OCI-LY3 (cell line): ENCODE results near the gene NIFK.

Source experiments
- H2AFZ ChIP-seq: fragments of 200-600, 300-600 bp; shearing (Covaris generic); 2 replicates; pipeline ENCODE4 v1.6.0; 2014; ENCODE audit warnings: antibody characterized with exemption, low read depth, low read length
- H3K27ac ChIP-seq: fragments of 200-600, 300-600 bp; sonication (generic); 2 replicates; pipeline ENCODE4 v1.5.1; 2014; ENCODE audit warnings: mild to moderate bottlenecking, low read length, moderate library complexity, mixed read lengths
- H3K27me3 ChIP-seq: fragments of 200-600, 300-600 bp; sonication (generic); 2 replicates; pipeline ENCODE4 v1.6.1; 2014; ENCODE audit warnings: low read depth, low read length, mixed read lengths
- H3K36me3 ChIP-seq: fragments of 200-600, 300-600 bp; sonication (generic); replicated peaks from 2 replicates; pipeline ENCODE3; 2014; ENCODE audit warnings: low read depth, low read length, mixed read lengths
- H3K4me1 ChIP-seq: fragments of 300-600, 200-600 bp; sonication (generic); 2 replicates; pipeline ENCODE4 v1.6.1; 2014; ENCODE audit warnings: low read length, mixed read lengths
- H3K4me2 ChIP-seq: fragments of 200-600, 300-600 bp; sonication (generic); 2 replicates; pipeline ENCODE4 v1.6.1; 2014; ENCODE audit warnings: low read length, mixed read lengths
- H3K4me3 ChIP-seq: fragments of 300-600, 200-600 bp; sonication (generic); 2 replicates; pipeline ENCODE4 v1.5.1; 2014; ENCODE audit warnings: antibody characterized with exemption, mild to moderate bottlenecking, low read length, moderate library complexity
- H3K79me2 ChIP-seq: fragments of 300-600, 200-600 bp; shearing (Covaris generic); 2 replicates; pipeline ENCODE4 v1.6.1; 2014; ENCODE audit warnings: mild to moderate bottlenecking, low read length, mixed read lengths
- H3K9ac ChIP-seq: fragments of 300-600, 200-600 bp; shearing (Covaris generic); 2 replicates; pipeline ENCODE4 v1.6.0; 2014; ENCODE audit warnings: mild to moderate bottlenecking, low read length, moderate library complexity
- H3K9me3 ChIP-seq: fragments of 200-600, 300-600 bp; shearing (Covaris generic); 2 replicates; pipeline ENCODE4 v1.6.1; 2014; ENCODE audit warnings: low read length, mixed read lengths; ENCODE audit not compliant: insufficient read depth
- H4K20me1 ChIP-seq: fragments of 200-600, 300-600 bp; sonication (generic); 2 replicates; pipeline ENCODE4 v1.6.1; 2016; ENCODE audit warnings: low read length, mixed read lengths; ENCODE audit not compliant: insufficient read depth
- EZH2phosphoT487 ChIP-seq: fragments of 200-600 bp; shearing (Covaris generic); IDR thresholded peaks from 2 replicates; pipeline ENCODE4 v1.6.1; 2018; ENCODE audit warnings: antibody characterized with exemption, mixed run types, low read depth
- TF ChIP-seq, protein P1 (sequence below): fragments of 200-600, 300-600 bp; sonication (generic); IDR thresholded peaks from 2 replicates; pipeline ENCODE4 v1.5.1; 2014; ENCODE audit warnings: antibody characterized with exemption, low read length, low read depth

The NIFK gene

DNA sequence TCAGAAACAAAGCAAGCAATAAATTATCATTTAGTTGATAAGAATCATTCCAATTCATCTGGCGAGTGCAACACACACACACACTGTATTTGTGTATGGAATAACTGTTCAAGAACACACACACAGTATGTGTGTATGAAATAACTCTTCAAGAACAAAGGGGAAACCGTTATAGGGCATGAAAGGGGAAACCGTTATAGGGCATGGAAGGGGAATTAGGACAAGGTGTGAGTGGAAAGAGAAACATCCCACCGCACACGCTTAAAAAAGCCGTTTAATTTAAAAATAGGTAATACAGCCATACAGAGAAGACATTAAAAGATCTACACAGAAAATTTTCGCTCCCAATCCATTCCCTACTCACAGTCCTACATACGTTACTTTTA lies 18.2 kb upstream of the NIFK start:
- no peaks in the 10 kb centered on the region for H3K9me3 ChIP-seq
- no peaks in the 10 kb centered on the region for H4K20me1 ChIP-seq
- no peaks in the 10 kb centered on the region for H3K27me3 ChIP-seq
- peak overlapping the region; percentile 67 for H3K9ac ChIP-seq
- TF ChIP-seq, protein P1, sequence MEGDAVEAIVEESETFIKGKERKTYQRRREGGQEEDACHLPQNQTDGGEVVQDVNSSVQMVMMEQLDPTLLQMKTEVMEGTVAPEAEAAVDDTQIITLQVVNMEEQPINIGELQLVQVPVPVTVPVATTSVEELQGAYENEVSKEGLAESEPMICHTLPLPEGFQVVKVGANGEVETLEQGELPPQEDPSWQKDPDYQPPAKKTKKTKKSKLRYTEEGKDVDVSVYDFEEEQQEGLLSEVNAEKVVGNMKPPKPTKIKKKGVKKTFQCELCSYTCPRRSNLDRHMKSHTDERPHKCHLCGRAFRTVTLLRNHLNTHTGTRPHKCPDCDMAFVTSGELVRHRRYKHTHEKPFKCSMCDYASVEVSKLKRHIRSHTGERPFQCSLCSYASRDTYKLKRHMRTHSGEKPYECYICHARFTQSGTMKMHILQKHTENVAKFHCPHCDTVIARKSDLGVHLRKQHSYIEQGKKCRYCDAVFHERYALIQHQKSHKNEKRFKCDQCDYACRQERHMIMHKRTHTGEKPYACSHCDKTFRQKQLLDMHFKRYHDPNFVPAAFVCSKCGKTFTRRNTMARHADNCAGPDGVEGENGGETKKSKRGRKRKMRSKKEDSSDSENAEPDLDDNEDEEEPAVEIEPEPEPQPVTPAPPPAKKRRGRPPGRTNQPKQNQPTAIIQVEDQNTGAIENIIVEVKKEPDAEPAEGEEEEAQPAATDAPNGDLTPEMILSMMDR, result no peak
- TF ChIP-seq EZH2phosphoT487, result no peak
- H2AFZ ChIP-seq, result peak overlapping the region; percentile 48; the same call in 1 of the 2 replicates
- peaks cover 43% of the 10 kb centered on the region for H3K79me2 ChIP-seq
- peak overlapping the region; percentile 94 for H3K4me2 ChIP-seq
- no peak overlapping the region for H3K27ac ChIP-seq
- peaks cover 10% of the 10 kb centered on the region for H3K4me1 ChIP-seq
- peak overlapping the region; percentile 96 for H3K4me3 ChIP-seq
- peaks cover 10% of the 10 kb centered on the region for H3K36me3 ChIP-seq

DNA sequence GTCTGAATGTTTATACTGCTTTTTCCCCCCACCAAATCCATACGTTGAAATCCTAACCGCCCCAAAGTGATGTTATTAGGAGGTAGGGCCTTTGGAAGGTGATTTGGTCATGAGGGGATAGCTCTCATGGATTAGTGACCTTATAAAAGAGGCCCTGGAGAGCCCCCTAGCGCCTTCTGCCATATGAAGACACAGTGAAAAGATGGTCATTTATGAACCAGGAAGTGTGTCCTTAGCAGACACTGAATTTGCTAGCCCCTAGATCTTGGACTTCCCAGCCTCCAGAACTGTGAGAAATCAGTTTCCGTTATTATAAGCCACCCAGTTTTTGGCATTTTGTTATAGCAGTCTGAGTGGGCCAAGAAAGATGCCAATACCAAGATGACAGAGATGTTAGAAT lies 11.5 kb upstream of the NIFK start:
- Histone ChIP-seq H3K27me3 (no peaks in the 10 kb centered on the region), H3K4me2 (peak overlapping the region; percentile 38), H3K9me3 (no peaks in the 10 kb centered on the region), H4K20me1 (no peaks in the 10 kb centered on the region), H3K36me3 (no peaks in the 10 kb centered on the region), H2AFZ (peak overlapping the region; percentile 94), H3K4me1 (peaks cover 4% of the 10 kb centered on the region; the same call in 1 of the 2 replicates), H3K9ac (no peak overlapping the region; the same call in 1 of the 2 replicates), H3K27ac (no peak overlapping the region), H3K4me3 (peak overlapping the region; percentile 11; the same call in 1 of the 2 replicates), H3K79me2 (no peaks in the 10 kb centered on the region)
- TF ChIP-seq, protein P1, result peak; percentile 48
- no peak for TF ChIP-seq EZH2phosphoT487

DNA sequence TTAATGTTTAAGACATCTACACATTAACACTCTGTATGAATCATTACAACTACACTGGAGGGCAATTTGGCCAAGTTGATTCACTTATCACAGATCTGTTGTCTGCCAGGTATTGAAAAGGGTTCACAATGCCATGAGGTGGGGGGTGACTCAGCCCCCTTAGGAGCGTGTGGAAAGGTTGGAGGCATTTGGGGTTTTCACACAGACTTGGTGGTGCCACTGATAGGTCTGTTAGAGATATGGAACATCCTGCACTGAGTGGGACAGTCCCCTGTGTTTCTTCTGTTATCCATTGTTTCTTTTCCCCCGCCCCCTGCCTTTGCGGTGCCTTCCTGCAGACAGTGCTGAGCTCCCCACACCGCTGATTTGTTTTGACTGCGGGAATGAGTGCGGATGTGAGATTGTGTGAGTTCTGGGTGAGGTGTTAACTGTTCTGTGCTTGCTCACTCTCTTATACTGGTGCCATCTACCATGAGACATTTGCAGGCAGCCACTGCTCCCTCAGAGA lies 9.4 kb upstream of the NIFK start:
- peaks cover 4% of the 10 kb centered on the region; the same call in 1 of the 2 replicates for H3K4me1 ChIP-seq
- no peak overlapping the region for H3K9ac ChIP-seq
- H3K4me3 ChIP-seq, result no peak overlapping the region
- no peak overlapping the region for H3K27ac ChIP-seq
- H4K20me1 ChIP-seq, result no peaks in the 10 kb centered on the region
- no peaks in the 10 kb centered on the region for H3K9me3 ChIP-seq
- no peaks in the 10 kb centered on the region for H3K79me2 ChIP-seq
- TF ChIP-seq, protein P1, result no peak
- TF ChIP-seq EZH2phosphoT487, result no peak
- H3K4me2 ChIP-seq, result no peak overlapping the region
- H3K27me3 ChIP-seq, result no peaks in the 10 kb centered on the region
- no peak overlapping the region for H2AFZ ChIP-seq
- H3K36me3 ChIP-seq, result no peaks in the 10 kb centered on the region

DNA sequence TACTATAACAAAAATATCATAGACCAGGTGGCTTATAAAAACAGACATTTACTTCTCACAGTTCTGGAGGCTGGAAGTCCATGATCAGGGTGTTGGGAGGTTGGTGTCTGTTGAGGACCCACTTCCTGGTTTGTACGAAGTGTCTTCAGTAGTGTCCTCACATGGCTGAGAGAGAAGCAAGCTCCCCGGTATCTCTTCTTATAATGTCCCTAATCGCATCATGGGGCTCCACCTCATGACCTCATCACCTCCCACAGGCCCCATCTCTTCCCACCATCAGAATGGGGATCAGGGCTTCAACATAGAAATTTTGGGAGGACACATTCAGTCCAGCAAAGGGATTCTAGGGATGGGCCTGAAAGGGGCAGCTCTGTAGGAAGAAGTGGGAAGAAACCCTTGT lies 4.8 kb upstream of the NIFK start:
- Histone ChIP-seq H3K4me3 (no peak overlapping the region), H3K36me3 (no peaks in the 10 kb centered on the region), H3K79me2 (peaks cover 3% of the 10 kb centered on the region), H3K27me3 (no peaks in the 10 kb centered on the region), H3K27ac (no peak overlapping the region), H4K20me1 (no peaks in the 10 kb centered on the region), H2AFZ (no peak overlapping the region), H3K9me3 (no peaks in the 10 kb centered on the region), H3K4me2 (no peak overlapping the region), H3K4me1 (peaks cover 5% of the 10 kb centered on the region; the same call in 1 of the 2 replicates), H3K9ac (no peak overlapping the region)
- TF ChIP-seq EZH2phosphoT487, result no peak
- TF ChIP-seq, protein P1, result no peak
